ENCODE results near the gene SRPK3.
"Not testable (repeated sequence)": the region's sequence is repeated elsewhere in the genome, so short reads cannot be mapped to it uniquely, and the experiment has no call there.

SRPK3 gene

DNA sequence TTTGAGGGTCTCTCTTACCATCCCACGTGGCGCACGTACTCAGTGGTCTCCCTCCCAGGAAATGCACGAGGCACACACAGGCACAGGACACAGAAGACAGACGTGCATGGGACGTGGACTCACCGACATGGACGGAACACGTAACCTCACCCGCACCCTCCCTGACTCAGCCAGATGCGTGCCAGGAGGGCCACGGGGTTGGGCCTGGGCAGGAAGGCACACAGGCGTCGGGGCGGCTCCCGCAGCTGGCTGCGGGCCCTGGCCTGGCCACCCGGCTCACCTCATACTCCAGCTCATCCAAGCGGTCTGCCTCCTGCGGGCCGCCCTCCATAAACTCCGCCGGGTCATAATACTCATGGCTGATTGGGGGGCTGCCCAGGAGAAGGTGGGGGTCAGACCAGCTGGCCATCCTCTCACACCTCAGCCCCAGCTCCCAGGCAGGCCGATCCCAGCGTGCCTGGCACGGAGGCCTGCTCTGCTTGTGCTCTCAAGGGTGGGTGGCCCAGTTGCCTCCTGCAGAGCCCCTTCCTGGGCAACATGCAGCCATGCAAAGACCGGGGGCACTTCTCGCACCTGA is 26.2 kb downstream of the SRPK3 start:
- DNase-seq (ENCODE audit: low read depth, low spot score), result no peak

DNA sequence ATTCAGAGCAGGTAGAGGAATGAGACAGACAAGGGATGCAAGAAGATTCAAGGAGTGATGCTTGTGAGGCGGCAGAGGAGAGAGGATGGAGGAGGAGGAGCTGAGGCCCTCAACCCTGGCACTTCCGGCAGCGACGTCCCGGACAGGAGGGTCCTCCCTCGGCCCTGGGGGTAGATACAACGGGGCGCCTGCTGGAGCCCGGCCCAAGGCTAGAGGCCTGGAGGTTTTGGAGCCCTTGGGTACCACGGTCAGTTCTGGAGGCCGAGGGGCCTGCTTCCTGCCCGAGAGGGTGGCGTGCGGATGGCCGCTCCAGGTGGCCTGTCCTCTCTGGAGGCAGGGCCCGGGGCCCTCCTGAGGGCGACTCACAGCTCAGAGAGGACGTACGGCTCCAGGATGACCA is 27.1 kb downstream of the SRPK3 start:
- DNase-seq (ENCODE audit: low read depth, low spot score), result no peak

DNA sequence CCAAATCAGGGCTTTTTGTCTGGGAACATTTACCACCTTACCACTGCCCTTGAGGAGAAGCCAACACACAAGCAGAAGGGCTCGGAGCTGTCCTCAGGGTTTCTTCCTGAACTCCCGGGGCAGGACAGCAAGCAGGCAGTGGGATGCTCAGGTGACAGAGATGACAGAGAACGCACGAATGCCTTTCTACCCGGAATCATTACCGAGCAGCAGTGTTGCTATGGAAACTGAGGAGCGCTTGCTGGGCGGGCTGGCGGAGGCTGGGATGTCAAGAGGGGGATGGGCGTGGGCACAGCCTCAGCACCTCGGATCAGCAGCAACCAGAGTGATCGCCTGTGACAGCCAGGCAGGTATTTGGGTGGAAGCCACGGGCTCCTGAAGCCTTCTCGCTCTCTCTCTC is 31.4 kb downstream of the SRPK3 start:
- DNase-seq (ENCODE audit: low read depth, low spot score), result no peak

DNA sequence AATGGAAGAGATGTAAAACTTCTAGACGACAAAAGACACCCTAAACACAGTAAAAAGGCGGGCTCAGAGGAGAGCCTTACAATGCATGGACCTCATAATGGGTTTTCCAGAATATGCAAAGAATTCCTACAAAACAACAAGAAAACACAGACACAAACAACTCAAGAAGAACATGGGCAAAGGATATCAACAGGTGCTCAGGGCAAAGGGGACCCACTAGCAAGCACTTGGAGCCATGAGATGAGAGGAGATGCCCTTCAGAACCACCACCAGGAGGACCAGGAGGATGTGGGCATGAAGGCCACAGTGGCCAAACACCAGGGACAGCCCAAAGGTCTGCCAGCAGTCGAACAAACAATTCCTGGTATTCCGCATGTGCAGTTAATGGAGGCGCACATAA is 32.3 kb downstream of the SRPK3 start:
- DNase-seq (ENCODE audit: low read depth, low spot score), result no peak

DNA sequence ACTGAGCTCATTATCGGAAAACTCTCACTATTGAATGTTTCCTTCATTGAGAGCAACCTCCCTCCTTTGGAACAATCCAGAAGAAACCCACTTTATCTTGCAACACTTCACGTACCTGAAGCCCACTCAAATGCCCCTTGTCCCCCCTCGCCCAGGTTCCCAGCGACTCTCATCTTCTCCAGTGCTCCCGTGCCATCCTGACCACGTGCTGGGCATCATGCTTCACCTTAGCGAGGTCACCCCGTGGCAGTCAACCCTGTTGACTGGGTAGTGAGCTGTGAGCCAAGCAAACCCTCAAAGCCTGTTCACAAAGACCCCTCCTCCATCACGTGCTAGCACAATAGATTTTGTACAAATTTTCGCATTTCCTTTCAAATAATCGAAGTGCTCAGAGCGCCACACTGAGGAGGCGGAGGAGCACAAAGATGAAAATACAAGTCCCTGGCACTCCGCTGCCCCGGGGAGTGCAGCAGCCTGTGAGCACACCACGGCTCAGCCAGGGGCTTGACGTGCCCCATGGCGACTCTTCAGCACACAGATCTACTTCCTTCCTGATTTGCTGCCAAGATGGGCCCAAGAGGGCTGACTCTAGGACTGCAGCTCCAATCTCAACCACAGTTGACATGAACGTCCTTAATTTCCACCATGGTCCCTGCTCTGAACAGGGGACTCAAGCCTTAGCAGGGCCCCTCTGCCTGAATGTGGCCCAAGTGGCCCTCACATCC is 33.9 kb downstream of the SRPK3 start:
- no peak for DNase-seq (ENCODE audit: low read depth, low spot score)

DNA sequence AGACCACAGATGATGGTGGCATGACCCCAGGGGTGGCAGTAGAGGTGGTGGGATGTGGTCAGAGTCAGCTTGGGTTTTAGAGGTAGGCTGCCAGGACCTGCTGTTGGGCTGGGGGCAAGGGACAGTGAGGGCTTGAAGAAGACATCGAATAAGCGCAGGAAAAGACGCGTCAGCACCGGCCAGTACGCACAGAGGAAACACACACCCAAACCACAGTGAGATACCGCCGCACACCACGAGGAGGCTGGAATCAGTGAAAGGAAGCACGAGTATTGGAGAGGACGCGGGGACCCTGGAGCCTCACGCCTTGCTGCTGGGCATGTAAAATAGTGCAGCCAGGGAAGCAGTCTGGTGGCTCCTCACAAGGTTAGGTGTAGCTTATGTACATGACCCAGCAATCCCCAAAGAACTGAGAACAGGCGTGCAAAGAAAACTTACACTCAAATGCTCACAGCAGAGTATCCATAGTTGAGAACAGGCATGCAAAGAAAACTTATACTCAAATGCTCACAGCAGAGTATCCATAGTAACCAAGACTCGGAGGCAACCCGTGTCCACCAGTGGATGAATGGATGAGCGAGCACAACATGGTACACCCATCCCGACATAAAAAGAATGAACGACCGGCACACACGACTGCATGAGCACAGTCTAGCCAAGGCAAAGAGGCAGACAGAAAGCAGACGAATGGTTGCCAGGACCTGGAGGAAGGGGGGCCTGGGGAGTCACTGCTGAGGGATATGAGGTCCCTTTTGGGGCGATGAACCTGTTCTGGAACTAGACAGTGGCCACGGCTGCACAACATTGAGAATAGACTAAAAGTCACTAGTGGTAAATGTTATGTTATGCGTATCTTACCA is 36.2 kb downstream of the SRPK3 start:
- DNase-seq (ENCODE audit: low read depth, low spot score), result no peak

DNA sequence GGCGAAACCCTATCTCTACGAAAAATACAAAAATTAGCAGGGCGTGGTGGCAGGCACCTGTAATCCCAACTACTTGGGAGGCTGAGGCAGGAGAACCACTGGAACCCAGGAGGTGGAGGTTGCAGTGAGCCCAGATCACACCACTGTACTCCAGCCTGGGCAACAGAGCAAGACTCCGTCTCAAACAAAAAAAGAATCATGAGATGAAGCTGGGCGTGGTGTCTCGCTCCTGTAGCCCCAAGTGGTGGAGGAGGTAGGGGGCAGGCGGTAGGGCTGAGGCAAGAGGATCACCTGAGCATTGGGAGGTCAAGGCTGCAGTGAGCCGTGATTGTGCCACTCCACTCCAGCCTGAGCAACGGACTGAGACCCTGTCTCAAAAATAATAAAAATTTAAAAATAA is 37.2 kb downstream of the SRPK3 start:
- DNase-seq (ENCODE audit: low read depth, low spot score), result not testable (repeated sequence)

DNA sequence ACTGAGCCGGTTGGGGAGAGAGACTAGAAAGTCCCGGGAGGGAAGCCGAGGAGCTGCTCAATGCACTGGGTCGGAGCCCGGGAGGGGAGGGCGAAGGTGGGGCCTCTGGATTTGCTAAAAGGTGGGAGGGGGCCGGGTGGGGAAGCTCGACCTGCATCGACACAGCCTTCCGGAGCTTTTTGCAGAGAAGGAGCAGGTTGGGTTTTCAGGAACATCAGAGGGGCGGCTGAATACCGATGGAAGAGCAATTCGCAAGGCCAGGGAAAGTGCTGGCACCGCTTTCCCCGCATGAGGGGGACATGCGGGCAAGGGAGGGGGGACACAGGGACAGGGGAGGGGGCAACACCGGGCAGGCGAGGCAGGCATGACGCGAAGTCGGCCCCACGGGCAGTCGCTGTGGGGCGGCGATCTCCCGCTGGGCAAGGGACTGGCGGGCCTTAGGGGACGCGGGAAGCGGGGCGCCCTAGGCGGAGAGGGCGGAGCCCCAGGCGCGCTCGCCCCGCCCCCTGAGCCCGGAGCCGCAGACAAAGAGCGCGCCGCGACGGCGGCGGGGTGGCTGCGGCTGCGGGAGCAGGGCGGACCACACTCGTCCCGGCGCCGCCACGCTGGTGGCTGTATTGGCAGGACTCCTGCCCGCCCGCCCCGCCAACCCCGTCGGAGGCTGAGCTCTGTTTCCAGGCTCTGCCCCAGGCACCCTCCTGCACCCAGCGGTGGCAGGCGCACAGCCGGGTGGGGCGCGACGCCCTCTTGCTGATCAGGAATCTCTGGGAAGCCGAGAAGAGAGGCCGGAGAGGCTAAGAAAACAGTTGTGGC is 37.9 kb downstream of the SRPK3 start:
- no peak for DNase-seq (ENCODE audit: low read depth, low spot score)

DNA sequence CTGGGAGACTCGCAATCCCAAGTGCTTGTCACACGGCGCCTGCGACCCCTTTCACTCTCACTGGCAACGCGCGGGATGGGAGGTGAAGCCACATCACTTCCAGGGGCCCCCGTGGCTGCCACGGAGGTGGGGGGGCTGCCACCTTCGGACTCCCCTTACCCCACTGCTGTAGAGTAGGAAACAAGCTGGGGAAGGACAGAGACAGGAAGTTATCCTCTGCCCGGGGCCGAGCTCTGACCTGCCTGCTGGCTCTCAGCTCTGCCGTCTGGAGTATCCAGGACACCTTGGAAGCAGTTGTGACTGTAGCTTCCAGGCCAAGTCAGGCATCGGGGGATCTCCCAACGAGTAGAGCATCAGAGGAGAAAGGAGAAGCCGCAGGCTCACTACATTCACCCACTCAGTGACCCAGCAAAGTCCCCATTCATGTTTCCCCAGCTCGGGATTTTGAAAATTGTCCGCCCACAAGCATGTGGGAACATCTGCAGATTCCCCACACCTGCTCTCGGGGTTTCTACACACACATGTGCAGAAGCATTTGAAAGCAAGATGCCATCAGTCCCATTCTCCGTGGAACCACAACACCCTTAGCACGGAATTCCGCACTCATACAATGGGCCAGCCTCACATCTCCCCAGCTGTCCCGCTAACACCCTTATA is 38.7 kb downstream of the SRPK3 start:
- no peak for DNase-seq (ENCODE audit: low read depth, low spot score)

DNA sequence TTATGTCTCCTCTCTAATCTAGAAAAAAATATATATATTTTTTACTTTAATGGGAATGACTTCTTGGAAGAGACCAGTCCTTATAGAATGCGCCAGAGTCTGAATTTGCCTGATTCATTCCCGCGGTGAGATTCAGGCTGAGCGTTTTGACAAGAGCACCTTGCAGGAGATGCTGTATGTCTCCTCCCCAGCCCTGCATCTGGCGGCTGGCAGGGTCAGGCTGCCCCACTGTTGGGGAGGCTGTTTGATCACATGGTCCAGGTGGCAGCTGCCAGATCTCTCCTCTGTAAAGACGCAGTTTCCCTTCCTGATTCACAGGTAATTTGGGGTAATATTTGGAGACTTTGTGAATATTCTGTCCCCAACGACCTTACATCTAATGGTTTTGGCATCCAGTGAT is 39.8 kb downstream of the SRPK3 start:
- DNase-seq (ENCODE audit: low read depth, low spot score), result no peak

DNA sequence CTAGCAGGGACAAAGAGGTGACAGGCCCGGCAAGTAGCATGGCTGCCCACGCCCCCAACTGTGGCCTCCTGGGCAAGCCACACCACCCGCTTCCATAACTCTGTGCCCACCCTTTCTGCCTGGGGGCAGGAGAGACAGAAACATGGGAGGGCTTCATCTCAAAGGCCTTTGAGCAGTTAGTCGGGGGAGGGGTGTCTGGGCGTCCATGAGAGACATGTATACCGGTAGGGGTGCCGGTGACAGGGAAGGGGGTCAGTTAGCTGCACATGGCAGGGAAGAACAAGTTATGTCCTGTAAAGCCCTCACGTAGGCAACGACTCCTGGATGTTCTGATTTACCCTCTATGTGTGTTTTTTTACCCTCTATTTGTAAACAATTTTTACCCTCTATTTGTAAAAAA is 40.2 kb downstream of the SRPK3 start:
- no peak for DNase-seq (ENCODE audit: low read depth, low spot score)

DNA sequence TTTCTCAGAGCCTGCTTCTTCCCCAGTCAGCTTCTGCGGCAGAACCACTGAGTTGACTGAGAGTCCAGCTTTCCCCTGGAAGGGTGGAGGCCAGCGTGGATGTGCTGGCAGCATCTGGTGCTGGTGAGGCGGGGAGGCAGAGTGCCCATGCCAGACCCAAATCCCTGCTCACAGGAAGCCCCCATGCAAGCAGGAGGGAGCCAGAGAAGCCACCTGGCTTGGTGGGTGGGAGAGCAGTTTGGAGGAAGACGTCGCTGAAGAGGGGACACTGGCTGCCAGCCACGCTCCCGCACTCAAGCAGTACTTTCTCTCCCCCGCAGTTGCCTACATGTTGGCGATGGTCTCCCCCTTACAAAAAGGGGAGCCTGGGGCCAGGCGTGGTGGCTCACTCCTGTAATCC is 43.5 kb downstream of the SRPK3 start:
- no peak for DNase-seq (ENCODE audit: low read depth, low spot score)

DNA sequence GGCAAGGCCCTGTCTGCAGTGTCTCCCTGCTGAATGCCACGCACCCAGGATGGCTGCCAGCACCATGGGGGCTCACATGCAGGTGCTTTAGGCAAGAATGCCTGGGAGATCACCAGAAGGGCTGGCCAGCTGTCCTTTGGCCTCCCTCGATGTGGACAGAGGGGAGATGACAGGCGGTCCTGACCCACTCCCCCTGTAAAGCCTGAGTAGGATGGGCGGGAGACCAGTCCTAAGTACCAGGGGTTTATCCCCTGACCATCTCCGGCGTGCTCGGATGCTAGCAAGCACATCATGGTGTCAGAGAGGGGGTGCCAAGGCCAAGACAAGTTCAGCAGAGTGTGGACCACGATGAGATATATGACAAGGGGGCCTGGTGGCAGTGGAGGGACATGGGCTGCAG is 44.2 kb downstream of the SRPK3 start:
- DNase-seq (ENCODE audit: low read depth, low spot score), result no peak

DNA sequence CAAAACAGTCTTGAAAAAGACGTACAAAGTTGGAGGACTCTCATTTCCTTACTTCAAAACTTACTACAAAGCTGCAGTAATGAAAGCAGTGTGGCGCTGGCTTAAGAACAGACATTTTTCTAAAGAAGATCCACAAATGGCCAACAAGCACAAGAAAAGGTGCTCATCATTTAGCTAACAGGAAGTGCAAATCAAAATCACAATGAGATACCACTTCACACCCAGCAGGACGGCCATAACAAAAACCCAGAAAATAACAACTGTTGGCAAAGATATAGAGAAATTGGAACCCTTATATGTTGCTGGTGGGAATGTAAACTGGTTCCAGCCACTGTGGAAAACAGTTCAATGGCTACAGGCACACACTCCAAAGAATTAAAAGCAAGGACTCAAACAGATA is 46.2 kb downstream of the SRPK3 start:
- DNase-seq (ENCODE audit: low read depth, low spot score), result no peak

DNA sequence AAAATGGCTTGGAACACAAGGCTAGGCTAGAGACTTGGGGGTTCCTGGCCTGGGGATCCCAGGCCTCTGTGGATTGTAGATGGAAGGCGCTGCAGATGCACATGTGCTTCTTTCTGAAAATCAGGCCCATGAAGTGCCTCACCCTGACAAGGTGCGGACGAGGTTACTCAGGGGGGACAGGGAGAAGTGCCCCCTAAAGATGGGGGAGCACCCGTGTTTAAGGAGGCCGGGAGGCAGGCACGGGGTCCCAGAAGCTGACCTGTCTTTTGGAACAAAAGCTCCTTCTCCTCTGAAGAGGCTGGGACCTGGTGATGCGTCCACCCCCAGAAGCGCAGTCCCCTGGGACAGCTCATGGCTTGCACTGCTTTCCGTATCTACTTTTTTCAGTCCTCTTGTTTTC is 47.1 kb downstream of the SRPK3 start:
- no peak for DNase-seq (ENCODE audit: low read depth, low spot score)

DNA sequence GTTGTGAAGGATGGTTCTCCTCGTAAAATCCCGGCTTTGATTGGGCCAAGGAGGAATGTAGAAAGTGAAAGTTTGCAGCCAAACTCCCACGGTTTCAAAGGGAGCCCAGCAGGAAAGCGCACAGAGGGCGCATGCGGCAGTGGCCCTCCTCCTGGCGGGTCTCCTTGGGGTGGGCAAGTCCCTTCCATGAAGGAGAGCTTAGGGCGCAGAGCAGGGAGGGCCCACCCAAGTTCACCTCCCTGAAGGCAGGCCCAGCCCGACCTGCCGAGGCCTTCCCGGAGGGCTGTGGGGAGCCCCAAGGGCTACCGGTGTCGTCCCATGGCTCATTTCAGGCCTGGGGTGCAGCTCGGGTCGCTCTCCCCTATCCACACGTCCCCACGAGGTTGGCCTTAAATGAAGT is 47.5 kb downstream of the SRPK3 start:
- DNase-seq (ENCODE audit: low read depth, low spot score), result no peak

DNA sequence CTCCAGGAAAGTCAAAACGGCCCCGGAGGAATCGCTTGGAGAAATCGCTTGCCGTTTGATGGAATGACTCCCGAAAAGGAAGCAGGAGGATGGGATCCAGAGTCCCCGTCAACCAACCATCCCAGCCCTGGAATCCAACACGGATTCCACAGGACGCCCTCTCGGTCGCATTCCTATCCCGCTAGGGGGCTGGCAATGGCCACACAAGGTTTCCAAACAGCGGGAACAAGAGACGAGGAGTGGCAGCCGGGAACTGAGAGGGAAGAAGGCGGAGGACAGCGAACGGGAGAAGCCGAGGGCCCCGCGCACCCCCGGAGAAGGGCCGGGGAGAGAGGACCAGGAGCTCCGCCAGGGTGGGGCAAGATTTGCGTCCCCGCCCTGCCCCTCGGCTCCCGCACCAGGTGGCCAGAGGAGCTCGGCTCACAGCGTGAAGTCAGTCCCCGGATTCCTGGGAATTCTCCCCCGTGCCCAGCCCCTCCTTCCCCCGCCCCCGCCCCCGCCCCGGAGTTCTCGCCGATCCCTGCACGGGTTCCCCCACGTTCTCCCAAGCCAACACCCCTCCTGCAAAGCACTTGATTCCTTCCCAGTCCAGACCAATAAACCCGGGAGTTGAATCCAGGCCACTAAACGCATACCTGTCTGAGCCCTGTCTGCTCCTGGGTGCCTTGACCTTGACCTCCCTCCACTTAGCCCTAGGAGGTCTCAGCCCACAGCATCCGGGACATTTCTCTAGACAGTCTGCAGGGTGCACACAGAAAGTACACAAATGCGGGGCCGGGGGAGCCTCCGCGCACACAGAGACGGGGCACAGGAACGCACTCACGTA is 48.1 kb downstream of the SRPK3 start:
- no peak for DNase-seq (ENCODE audit: low read depth, low spot score)

DNA sequence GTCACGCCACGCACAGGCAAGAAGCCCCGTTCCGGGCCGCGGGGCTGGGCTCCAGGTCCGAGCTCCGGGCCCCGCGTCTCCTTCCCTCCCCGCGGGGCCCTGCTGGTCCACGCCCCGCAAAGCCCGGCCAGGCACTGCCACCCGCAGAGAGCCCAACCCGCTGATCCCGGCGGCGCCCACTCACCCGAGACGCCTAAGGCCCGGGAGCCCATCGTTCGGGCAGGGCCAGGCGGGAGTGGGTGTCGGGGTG is 48.6 kb downstream of the SRPK3 start:
- DNase-seq (ENCODE audit: low read depth, low spot score), result no peak

DNA sequence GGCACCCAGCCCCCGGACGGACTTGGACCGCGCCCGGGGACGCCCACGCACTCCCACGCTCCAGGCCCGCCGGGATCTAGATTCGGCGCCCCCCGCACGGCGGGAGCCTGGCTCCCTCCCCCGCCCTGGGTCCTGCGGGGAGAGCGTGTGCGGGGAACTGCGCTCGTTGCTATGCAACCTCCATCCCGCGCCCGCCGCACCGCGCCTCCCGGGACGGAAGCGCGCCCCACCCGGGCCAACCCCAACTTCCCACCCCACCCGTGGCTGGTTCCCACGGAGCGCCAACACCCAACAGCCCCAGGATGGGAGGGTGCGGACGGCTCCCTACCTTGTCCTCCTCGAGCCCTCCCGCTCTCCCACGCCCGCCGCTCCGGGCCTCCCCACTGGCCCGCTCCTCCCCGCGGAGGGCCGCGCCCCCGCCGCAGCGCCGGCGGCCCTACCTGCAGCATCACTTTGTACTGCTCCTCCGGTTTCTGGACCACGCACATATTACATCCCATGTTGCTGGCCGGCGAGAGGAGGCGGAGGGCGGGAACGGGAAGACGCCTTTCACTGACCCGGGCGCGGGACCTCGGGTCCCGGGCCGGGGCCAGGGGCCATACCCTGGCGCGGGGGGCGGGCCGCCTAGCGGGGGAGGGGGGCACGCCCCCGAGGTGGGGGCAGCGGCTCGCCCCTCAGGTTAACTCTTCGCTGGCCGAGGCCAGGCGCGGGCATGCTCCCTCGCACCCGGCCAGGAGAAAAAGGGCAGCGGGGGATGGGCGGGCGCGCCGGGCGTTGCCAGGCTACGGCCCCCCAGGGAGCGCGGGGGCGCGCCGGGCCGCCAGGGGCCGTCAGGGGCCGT is 49.2 kb downstream of the SRPK3 start, which contains the start of gene PDZD4:
PDZD4 (minus strand) TSS at position 746 of the 841 bp plus-strand sequence; CDS start at position 500, 246 bp downstream.
- no peak for DNase-seq (ENCODE audit: low read depth, low spot score)

Data from activated CD4-positive, CD25-positive, alpha-beta regulatory T cell treated with anti-CD3 and anti-CD28 coated beads, Interleukin-2, amount 50 U/mL, for 16 hours (primary cell).